Left lung (tissue), 10 donors: ENCODE results near the gene HHAT. TPM values are rescaled to one million over a fixed set of nuclear protein-coding genes. Genes with fewer than 3 reads are reported as not detected.
A peak's percentile ranks its signal among the peaks of the same experiment; 100 is the strongest.

Experiments
- ATAC-seq: fragments of 200-7000 bp; cut with Tn5 transposase; one replicate; pipeline ENCODE4 v1.9.1; 2020; ENCODE audit warnings: moderate library complexity
- DNase-seq, 4 donors: peaks; one replicate each; pipeline ENCODE4 v3.0.0-alpha.2; 2013 to 2020
- H3K27ac ChIP-seq, 2 donors: fragments of 200-600 bp; sonication (generic) in 1 of 2; one replicate each; pipeline versions ENCODE4 v1.5.0 to v1.8.0; 2020 to 2021
- H3K27me3 ChIP-seq, 2 donors: fragments of 200-600 bp; sonication (generic) in 1 of 2; one replicate each; pipeline versions ENCODE4 v1.5.0 to v1.8.0; 2020 to 2021
- H3K36me3 ChIP-seq, 2 donors: fragments of 200-600 bp; sonication (generic) in 1 of 2; one replicate each; pipeline versions ENCODE4 v1.5.0 to v1.8.0; 2020 to 2021
- H3K4me1 ChIP-seq, 2 donors: fragments of 200-600 bp; one replicate each; pipeline ENCODE4 v1.8.0; 2021
- H3K4me3 ChIP-seq, 2 donors: fragments of 200-600 bp; sonication (generic) in 1 of 2; one replicate each; pipeline versions ENCODE4 v1.5.0 to v1.8.0; 2020 to 2021; ENCODE audit warnings: mild to moderate bottlenecking in 1 of 2
- H3K9me3 ChIP-seq, 2 donors: fragments of 200-600 bp; sonication (generic) in 1 of 2; one replicate each; pipeline versions ENCODE4 v1.5.0 to v1.8.0; 2020 to 2021
- intact Hi-C, 2 donors: fragments of 100-400 bp; cut with DNase I; formaldehyde crosslinking; loops; one replicate each; pipeline versions ENCODE4 v1.11.2 to v1.14.2; 2022
- polyA plus RNA-seq, 6 donors: library from polyadenylated mRNA; unstranded; fragments of 120-200 nt; gene quantifications; one replicate each; pipeline ENCODE4 v1.2.1, GENCODE V29; 2013; ENCODE audit not compliant: insufficient read length in 6 of 6
- total RNA-seq, 2 donors: library from RNA; stranded (reverse); fragmentation: NEBNext Ultra II Directional; extraction: Animal tissue kit (Norgen Biotek cat#: 25700); gene quantifications; one replicate each; pipeline ENCODE4 v1.2.1, GENCODE V29; 2021
- TF ChIP-seq, protein P1 (sequence below), 2 donors: fragments of 200-600 bp; sonication (generic) in 1 of 2; IDR thresholded peaks; one replicate each; pipeline versions ENCODE4 v1.5.0 to v1.8.0; 2021; ENCODE audit warnings: antibody characterized with exemption in 2 of 2
- donor health status: DM: no; HTN: yes; CAD: no.
- donor health status: DM: no; HTN: no; CAD: no.

Gene HHAT
- total and polyA plus RNA-seq, 8 donors: 3.4 to 12.3 (median 10.8) TPM

GRCh38 chr1:210598135-210598652 is 269.5 kb downstream of the HHAT start:
- Histone ChIP-seq H3K27me3 (no peaks in the 10 kb centered on the region), H3K27ac (peak overlapping the region; percentile 77), H3K4me1 (peaks cover 3 to 5% of the 10 kb centered on the region in 2 donors), H3K9me3 (no peaks in the 10 kb centered on the region), H3K36me3 (no peaks in the 10 kb centered on the region), H3K4me3 (no peak overlapping the region)
- TF ChIP-seq, protein P1, sequence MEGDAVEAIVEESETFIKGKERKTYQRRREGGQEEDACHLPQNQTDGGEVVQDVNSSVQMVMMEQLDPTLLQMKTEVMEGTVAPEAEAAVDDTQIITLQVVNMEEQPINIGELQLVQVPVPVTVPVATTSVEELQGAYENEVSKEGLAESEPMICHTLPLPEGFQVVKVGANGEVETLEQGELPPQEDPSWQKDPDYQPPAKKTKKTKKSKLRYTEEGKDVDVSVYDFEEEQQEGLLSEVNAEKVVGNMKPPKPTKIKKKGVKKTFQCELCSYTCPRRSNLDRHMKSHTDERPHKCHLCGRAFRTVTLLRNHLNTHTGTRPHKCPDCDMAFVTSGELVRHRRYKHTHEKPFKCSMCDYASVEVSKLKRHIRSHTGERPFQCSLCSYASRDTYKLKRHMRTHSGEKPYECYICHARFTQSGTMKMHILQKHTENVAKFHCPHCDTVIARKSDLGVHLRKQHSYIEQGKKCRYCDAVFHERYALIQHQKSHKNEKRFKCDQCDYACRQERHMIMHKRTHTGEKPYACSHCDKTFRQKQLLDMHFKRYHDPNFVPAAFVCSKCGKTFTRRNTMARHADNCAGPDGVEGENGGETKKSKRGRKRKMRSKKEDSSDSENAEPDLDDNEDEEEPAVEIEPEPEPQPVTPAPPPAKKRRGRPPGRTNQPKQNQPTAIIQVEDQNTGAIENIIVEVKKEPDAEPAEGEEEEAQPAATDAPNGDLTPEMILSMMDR (IDR thresholded peaks at IDR 0.05): no peak
- ATAC-seq (peak; percentile 93), DNase-seq (peak in 1 of 4 donors; percentile 80)
- intact Hi-C loops: no loop called here

GRCh38 chr1:210600421-210601159 is 271.9 kb downstream of the HHAT start:
- ATAC-seq: no peak
- intact Hi-C loops: no loop called here
- TF ChIP-seq, protein P1 (IDR thresholded peaks at IDR 0.05): no peak

DNA sequence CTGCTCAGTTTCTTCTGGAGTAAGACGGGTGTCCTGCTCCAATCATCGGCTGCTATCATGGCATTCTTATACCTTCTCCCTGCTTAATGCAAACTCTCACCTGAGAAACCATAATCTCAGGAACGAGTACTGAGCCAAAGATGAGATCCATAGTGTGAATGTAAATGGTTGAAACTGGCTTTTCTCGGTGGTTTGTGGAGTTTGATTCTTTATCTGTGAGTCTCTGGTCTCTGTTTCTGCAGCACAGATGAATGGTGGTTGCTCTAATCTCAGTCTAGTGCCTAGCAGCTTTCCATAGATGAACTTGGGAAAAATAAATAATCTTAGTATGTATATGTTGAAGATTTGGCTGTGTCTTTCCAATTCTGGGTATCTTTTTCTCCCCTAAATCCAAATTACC is 274.4 kb downstream of the HHAT start:
- DNase-seq (no peak), ATAC-seq (no peak)
- no peak overlapping the region for H3K4me3 ChIP-seq
- H3K4me1 ChIP-seq: peaks cover 0 to under 1% of the 10 kb centered on the region in 2 donors
- H3K27ac ChIP-seq: no peak overlapping the region
- TF ChIP-seq, protein P1 (IDR thresholded peaks at IDR 0.05): no peak
- no peaks in the 10 kb centered on the region for H3K27me3 ChIP-seq
- H3K9me3 ChIP-seq: no peaks in the 10 kb centered on the region
- intact Hi-C loops: no loop called here
- no peaks in the 10 kb centered on the region for H3K36me3 ChIP-seq

More at GRCh38 chr1:210600421-210601159, 271.9 kb downstream of the HHAT start:
- Histone ChIP-seq H3K27me3 (no peaks in the 10 kb centered on the region), H3K27ac (no peak overlapping the region), H3K9me3 (no peaks in the 10 kb centered on the region), H3K36me3 (no peaks in the 10 kb centered on the region), H3K4me1 (peaks cover 3 to 5% of the 10 kb centered on the region in 2 donors), H3K4me3 (no peak overlapping the region)
- DNase-seq: no peak

DNA sequence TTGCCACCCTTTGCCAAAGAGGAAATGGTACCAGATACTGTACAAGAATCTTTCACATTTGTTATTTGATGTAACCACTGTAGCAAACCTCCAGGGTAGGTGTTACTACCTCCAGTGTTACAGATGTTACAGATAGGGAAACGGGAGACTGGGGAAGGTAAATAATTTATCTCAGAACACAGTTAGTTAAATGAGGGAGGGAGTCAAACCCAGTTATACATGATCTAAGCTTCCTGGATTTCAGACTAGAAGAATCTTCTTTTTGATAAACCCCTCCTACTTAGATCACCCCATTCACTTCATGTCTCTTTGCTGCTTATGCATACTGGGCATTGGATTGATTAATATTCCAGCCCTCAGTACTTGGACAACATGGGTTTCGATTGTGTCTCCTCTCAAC is 276.4 kb downstream of the HHAT start:
- intact Hi-C loops: no loop called here
- H3K4me1 ChIP-seq: no peaks in the 10 kb centered on the region
- ATAC-seq: no peak

DNA sequence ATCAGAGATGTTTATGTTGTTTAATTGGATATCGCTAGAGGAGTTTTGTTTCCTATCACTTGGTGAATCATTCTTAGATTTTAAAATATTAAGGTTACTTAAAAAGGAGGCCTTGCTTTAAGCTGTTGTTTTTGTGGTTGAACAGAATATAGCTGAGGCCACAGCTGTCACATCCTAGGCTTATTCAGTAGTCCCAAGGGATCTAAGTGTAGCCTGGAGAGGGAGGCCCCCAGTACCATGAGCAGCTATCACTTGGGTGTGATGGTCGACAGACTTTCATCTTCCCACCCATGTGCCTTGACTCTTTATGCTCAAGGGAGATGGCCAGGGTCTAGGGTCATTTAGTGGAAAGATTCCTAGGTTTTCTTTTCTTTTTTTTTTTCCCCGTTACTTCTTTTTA is 278.7 kb downstream of the HHAT start:
- no peaks in the 10 kb centered on the region for H3K36me3 ChIP-seq
- no peak overlapping the region for H3K27ac ChIP-seq
- H3K4me1 ChIP-seq: no peaks in the 10 kb centered on the region
- no peaks in the 10 kb centered on the region for H3K27me3 ChIP-seq
- H3K4me3 ChIP-seq: no peak overlapping the region
- ATAC-seq (no peak), DNase-seq (no peak)
- no peaks in the 10 kb centered on the region for H3K9me3 ChIP-seq
- intact Hi-C loops: no loop called here
- TF ChIP-seq, protein P1 (IDR thresholded peaks at IDR 0.05): no peak

More for the DNA sequence above, 276.4 kb downstream of the HHAT start:
- no peaks in the 10 kb centered on the region for H3K36me3 ChIP-seq
- H3K27me3 ChIP-seq: no peaks in the 10 kb centered on the region
- TF ChIP-seq, protein P1 (IDR thresholded peaks at IDR 0.05): no peak
- H3K27ac ChIP-seq: no peak overlapping the region
- H3K9me3 ChIP-seq: no peaks in the 10 kb centered on the region
- no peak for DNase-seq
- H3K4me3 ChIP-seq: no peak overlapping the region
